DMS114 treated with DMSO at 0.1 percent for 48 hours (cell line): Measurements from ENCODE around the gene FTL.

Experiments used
- DNase-seq: peaks from one replicate; lab custom pipeline; 2025; ENCODE audit not compliant: unreplicated experiment; lab: John Stamatoyannopoulos, UW

FTL gene

DNA sequence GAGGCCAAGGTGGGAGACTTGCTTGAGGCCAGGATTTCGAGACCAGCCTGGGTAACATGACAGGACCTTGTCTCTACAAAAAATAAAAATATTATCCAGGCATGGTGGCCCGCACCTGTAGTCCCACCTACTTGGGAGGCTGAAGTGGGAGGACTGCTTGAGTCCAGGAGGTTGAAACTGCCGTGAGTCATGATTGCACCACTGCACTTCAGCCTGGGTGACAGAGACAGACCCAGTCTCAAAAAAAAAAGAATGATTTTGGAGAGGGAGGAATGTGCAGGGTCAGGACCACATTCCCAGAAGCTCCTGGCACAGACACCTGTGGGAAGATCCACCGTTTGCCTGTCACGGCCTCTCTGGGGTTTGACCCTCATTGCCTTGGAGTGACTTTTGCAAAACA is 19.7 kb upstream of the FTL start:
- no peak for DNase-seq

DNA sequence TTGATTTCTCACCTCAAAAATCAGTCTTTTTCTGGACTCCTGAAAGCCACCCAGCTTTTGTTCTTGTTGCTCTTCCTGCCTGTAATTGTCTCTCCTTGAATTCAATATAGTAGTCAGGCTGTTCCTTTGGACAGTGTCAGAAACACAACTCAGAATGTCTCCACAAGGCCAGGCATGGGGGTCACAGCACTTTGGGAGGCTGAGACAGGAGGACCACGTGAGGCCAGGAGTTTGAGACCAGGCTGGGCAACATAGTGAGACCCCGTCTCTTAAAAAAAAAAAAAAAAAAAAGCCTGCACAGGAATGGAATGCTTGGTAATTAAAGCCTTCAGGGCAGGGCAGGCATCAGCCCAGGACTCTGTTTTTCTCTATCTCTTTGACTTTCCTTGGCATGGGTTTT is 19.3 kb upstream of the FTL start:
- DNase-seq, result no peak

DNA sequence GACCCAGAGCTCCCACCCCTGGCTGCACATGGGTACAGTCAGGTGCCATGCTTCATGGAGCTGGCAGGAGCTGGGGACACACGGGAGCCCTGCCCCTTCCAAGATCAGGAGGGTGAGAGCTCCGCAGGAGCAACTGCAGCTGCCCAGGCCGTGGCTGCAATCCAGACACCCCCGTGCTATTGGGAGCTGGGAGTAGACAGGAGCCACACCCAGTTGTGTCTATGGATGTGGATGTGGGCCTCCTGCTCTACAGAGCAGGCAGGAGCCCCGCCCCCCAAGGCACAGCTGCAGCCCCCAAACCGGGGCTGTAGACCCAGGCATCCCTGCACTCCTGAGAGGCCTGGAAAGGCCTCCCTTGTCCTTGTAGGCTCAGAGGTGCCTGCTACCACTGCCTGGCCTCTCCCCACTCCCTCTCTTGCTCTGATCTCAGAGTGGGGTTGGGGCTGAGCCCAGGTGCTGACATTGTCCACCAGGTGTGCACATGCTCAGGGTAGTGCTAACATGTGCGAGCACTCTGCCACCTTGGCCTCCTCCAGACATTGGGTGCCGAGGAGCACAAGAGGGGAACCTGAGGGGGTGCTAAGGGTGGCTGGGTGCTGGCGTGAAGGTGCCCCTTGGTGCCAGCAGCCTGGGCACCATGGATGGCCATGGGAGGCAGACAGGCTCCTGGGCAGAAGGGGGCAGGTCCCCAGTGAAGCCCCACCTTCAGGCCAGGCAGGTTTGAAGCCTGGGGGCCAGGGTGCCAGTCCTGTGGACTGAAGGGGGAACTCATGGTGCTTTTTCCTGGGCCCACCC is 18.4 kb upstream of the FTL start:
- no peak for DNase-seq

DNA sequence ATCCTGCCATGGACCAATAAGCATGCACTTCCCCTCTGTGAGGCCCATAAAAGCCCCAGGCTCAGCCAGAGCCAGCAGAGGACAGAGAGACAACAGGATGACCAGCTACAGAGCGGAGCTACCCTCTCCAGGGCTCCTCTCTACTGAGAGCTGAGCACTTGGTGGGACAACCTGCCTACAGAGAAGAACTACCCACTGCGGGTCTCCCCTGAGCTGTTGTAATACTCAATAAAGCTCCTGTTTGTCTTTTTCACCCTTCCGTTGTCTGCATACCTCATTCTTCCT is 17.9 kb upstream of the FTL start:
- DNase-seq, result no peak

DNA sequence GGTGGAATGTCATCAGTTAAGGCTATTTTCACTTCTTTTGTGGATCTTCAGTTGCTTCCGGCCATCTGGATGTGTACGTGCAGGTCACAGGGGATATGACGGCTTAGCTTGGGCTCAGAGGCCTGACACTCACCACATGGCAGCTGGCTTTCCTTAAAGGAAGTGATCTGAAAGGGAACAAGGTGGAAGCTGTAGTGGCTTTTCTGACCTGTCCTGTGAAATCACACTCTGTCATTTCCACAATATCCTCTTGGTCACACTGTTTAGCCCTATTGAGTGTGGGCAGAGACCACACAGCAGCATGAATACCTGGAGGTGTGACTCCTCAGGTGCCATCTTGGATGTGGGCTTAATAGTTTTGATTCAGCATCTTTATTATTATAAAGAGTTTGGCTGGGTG is 14.9 kb upstream of the FTL start:
- no peak for DNase-seq

DNA sequence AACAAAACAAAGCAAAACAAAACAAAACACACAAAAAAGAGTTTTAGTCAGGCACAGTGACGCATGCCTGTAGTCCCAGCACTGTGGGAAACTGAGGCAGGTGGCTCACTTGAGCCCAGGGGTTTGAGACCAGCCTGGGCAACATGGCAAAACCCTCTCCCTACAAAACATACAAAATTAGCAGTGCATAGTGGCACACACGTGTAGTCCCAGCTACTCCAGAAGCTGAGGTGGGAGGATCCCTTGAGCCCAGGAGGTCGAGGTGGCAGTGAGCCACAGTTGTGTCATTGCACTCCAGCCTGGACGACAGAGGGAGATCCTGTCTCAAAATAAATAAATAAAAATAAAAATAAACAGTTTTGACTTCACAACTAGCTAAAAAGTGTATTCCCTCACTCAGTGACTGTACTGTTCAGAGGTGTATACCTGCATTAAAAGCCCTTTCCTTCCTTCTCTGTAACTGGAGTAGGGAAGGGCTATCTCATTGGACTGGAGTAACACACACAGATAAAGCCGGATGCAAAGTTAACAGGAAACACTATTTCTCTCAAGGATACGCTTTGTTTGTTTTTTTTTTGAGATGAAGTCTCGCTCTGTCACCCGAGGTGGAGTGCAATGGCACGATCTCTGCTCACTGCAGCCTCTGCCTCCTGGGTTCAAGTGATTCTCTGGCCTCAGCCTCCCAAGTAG is 14.1 kb upstream of the FTL start:
- DNase-seq, result no peak

DNA sequence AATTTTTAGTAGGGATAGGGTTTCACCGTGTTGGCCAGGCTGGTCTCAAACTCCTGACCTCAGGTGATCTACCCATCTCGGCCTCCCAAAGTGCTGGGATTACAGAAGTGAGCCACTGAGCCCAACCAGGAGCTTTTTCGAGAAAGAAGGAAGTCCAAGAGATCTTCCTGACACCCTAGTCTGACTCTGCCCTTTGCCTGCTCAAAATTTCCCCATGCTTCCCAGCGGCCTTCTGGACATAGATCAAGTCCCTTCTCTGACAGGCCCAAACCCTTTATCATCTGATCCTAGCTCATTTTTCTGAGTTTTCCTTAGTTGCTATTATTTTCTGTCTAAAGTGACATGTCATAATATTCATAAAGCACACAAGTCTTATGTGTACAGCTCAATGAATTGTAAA is 12.0 kb upstream of the FTL start:
- no peak for DNase-seq

DNA sequence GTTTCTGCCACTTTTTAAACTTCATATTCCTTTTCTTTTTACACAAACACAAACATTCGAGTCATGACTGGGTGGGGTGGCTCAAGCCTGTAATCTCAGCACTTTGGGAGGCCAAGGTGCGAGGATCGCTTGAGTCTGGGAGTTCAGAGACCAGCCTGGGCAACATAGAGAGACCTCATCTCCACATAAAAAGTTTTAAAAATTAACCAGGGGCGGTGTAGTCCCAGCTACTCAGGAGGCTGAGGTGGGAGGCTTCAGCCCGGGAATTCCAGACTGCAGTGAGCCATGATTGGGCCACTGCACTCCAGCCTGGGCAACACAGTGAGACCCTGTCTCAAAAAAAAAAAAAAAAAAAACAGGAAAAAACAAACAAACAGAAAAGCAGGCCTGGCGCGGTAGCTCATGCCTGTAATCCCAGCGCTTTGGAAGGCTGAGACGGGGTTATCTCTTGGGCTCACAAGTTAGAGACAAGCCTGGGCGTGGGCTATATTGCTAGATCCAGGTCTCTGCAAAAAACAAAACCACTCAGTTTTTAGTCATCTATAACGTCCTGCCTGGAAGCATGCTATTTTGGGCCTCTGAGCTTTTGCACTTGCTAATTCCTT is 11.0 kb upstream of the FTL start:
- no peak for DNase-seq

DNA sequence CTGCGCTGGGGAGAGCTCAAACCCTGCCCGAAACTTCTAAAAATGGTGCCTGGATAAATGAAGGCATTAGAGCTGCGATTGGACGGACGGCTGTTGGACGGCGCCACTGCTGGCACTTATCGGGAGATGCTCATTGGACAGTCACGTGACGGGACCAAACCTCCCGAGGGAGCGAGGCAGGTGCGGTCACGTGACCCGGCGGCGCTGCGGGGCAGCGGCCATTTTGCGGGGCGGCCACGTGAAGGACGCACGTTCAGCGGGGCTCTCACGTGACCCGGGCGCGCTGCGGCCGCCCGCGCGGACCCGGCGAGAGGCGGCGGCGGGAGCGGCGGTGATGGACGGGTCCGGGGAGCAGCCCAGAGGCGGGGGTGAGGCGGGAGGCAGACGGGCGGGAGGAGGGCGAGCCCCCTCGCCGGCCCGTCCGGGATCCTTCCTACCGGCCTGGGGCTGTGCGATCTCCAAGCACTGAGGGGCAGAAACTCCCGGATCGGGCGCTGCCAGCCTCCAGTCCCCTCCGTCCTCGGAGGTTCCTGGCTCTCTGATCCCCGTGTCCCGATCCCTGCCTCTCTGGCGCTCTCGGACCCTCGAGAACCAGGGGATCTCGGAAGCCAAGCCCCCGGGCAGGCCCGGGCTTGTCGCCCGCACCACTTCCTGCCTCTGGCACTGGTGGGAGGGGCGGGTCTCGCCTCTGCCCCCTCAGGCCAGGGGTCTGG is 10.4 kb upstream of the FTL start, which contains the start of gene BAX:
BAX (plus strand) TSS at position 281 of the 713 bp plus-strand sequence; CDS start at position 335, 54 bp downstream.
- peak; percentile 83 for DNase-seq

DNA sequence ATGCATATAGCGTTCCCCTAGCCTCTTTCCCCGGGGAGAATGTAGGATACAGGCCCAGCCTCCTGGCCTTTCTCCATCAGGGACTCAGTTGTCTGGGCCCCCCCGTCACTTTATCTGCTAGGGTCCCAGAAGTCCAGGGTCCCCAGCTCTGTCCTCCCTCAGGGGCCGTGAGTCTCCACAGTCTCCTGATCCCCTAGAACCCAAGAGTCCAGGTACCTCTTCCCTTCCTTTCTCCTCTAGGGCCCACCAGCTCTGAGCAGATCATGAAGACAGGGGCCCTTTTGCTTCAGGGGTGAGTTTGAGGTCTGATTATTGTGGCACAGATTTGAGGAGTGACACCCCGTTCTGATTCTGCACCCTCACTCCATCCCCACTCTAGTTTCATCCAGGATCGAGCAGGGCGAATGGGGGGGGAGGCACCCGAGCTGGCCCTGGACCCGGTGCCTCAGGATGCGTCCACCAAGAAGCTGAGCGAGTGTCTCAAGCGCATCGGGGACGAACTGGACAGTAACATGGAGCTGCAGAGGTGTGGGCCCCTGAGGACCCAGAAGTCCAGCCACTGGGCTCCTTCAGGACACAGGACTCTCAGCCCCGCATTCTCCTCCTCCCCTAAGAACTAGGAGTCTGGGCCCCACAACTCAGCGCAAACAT is 9.7 kb upstream of the FTL start:
- DNase-seq, result no peak

DNA sequence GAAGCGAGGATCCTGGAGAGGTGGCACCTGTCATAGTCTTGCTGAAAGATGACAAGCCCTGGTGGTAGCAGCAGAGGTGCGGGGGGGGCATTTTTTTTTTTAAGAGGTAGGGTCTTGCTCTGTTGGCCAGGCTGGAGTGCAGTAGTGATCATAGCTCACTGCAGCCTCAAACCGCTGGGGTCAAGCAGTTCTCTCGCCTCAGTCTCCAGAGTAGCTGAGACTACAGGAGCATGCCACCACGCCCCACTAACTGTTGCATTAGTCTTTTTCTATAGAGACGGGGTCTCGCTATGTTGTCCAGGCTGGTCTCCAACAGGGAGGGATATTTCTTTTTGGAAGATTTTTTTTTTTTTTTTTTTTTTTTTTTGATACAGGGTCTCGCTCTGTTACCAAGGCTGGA is 7.1 kb upstream of the FTL start:
- DNase-seq, result no peak

DNA sequence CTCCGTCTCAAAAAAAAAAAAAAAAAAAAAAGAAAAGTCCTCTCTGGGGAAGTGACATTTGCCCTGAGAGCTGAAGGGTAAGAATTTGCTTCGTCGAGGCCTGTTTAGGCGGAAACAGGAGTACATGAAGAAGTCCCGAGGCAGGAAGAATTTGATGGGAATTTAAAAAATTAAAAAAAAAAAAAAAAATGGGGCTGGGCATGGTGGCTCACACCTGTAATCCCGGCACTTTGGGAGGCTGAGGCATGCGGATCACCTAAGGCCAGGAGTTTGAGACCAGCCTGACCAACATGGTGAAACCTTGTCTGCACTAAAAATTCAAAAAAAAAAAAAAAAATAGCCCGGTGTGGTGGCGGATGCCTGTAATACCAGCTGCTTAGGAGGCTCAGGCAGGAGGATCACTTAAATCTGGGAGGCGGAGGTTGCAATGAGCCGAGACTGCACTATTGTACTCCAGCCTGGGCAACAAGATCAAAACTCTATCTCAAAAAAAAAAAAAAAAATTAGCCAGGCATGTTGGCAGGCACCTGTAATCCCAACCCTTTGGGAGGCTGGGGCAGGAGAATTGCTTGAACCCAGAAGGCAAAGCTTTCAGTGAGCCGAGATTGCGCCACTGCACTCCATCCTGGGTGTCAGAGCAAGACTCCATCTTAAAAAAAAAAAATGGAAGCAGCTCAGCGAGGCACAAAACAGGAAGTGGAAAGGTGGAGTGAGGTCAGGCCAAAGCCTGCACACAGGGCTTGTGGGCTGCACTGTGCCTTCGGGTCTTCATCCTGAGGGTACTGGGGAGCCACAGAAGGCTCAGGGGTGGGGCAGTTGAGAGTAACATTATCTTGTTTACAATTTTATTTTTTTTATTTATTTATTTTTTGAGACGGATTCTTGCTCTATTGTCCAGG is 5.5 kb upstream of the FTL start:
- DNase-seq, result no peak

DNA sequence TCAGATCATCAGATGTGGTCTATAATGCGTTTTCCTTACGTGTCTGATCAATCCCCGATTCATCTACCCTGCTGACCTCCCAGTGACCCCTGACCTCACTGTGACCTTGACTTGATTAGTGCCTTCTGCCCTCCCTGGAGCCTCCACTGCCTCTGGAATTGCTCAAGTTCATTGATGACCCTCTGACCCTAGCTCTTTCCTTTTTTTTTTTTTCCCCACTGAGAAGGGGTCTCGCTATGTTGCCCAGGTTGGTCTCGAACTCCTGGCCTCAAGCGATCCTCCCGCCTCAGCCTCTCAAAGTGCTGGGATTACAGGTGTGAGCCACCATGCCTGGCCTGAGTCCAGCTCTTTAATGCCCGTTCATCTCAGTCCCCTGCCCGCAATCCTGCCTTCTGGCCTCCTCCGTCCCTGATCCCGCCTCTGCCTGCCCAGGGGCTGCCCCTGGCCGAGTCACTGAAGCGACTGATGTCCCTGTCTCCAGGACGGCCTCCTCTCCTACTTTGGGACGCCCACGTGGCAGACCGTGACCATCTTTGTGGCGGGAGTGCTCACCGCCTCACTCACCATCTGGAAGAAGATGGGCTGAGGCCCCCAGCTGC is 4.0 kb upstream of the FTL start:
- no peak for DNase-seq

DNA sequence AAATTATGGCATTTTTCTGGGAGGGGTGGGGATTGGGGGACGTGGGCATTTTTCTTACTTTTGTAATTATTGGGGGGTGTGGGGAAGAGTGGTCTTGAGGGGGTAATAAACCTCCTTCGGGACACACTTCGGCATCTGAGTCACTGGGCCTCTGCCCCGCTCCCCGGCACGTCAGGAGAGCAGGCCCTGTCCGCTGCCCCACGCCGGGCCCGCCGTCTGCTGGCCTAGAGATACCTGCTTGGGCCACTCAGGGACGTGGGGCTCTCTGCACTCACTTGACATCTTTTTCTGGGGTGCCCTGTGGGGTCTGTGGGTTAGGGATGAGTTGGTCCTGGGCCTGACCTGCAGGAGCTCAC is 3.5 kb upstream of the FTL start:
- DNase-seq, result no peak

DNA sequence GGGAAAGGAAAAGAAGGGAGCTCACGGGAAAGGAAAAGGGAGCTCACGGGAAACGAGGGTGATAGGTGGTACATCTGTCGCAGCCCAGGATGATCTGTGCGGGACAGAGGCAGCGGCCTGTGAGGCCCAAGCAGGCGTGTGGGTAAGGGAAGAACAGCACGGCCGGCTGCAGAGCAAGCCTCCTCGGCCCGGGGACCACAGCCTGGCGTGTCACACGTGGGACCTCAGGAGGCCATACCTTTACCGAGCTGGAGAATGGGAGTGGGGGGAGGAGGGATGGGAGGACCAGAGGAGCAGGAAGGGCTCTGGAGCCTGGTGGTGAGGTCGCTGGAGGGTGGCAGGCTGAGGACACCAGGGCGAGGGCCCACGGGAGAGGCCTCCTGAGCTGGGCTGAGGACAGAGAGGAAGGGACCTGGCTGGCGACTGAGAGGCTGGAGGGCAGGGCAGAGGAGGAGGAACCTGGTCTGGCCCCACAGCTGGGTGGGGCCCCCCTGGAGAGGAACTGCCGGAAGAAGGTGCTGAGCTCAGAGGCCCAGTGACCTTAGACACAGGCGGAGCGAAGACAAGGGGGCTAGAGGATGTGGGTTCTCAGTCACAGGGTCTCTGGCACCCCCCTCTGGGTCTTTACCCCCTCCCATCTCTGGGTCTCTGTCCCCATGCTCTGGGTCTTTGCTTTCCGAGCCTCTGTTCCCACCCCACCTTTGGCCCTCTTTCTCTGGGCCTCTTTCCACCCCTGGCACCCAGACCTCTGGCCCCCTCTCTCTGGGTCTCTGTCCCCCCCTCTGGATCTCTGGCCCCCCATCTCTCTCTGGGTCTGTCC is 2.9 kb upstream of the FTL start:
- no peak for DNase-seq

DNA sequence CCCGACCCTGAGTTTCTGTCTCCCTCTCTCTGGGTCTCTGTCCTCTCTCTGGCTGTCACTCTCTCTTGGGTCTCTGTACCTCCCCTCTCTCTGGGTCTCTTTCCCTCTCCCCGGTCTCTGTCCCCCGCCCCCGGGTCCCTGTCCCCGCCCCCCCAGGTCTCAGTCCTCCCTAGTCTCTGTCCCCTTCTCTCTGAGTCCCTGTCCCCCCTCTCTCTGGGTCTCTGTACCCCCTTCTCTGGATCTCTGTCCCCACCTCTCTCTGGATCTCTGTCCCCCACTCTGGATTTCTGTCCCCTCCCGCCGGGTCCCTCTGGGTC is 2.3 kb upstream of the FTL start:
- no peak for DNase-seq

DNA sequence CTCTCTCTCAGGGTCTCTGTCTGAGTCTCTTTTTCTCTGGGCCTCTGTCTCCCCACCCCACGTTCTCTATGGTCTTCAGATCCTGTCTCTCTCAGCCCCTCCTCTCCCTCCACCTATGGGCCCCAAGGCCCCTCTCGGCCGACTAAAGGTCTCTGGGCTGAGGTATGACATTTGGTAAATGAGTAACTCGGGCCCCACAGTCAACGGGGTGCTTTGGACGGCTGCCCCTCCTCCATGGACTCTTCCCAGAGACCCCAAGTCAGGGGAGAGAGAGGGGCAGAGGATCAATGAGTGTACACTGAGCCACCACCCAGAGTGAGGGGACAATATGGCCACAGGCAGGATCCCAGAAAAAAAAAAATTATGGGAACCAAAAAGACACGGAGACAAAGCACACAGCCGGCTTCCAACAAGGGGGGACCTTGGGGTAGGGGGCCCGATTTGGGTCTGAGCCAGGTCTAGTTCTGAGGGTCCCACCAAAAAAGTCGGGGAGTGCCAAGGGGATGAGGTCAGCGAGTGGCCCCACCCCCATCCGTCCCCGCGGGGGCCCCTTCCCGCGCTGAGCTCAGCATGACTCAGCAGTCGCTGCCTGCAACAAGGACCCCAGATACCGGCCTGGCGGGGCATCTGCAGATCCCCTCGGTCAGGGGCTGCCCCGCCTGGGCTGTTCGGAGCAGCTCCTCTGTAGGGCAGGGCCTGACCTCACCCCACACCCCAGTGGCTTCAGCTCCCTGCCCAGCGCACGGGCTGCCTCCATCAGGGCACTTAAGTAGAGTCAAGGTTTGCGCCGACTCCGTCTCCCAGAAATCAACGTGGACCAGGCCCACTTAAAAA is 1.5 kb upstream of the FTL start:
- no peak for DNase-seq

DNA sequence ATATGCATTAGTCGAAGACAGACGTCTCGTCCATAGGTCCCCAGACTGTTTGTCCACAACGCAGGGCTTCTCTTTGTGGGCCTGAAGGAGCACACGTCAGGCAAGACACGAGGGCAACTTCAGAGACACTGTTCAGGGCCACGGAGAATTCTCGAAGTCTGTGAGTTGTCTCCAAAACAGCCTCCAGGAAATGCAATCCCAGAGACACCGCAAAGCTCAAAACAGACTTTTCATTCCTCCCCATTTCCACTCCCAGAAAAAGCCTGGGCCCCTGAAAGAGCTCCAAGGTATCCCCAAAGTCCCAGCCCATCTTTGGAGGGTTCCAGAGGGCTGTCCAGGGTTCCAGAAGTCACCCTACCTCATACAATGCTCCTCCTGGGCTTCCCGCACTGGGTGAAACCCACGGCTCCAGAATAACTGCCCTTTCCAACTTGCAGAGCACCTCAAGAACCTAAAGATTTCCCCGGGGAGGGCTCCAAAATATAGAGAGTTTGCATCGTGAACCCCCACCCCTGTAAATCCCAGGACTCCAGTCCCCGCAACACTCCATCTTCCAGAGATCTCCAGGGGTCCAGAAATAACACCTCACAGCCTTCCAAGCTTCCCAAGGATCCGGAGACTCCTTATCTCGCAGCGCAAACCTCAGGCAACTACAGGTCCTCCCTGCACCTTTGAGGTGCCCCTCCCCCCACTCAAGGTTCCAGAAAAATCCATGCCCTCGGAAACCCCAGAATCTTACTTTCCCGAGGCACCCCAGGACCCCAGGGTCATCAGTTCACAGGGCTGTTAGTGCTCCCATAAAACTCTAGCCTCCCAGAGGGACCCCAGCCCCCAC is 687 bp upstream of the FTL start:
- no peak for DNase-seq
